ENCODE measurements around the gene TOR1A.
"Not testable (repeated sequence)": the region's sequence is repeated elsewhere in the genome, so short reads cannot be mapped to it uniquely, and the experiment has no call there.

The TOR1A gene

GRCh38 chr9:129809346-129809745, 14.6 kb downstream of the TOR1A start:
- Histone ChIP-seq H3K9me3 (ENCODE audit: insufficient read depth, low read length) (no peaks in the 10 kb centered on the region), H3K4me1 (ENCODE audit: insufficient read depth, insufficient read length) (peaks cover 5% of the 10 kb centered on the region), H3K36me3 (ENCODE audit: insufficient read depth, insufficient read length, low read length) (peaks cover 92% of the 10 kb centered on the region), H3K4me3 (ENCODE audit: insufficient read length, low read depth) (no peak overlapping the region), H3K27me3 (ENCODE audit: insufficient read depth, insufficient read length) (no peaks in the 10 kb centered on the region), H3K9ac (ENCODE audit: insufficient read length, low read depth) (no peak overlapping the region)
- DNase-seq (ENCODE audit: low read depth, low spot score), result no peak
- TF ChIP-seq ZNF274 (IDR thresholded peaks at IDR 0.05; ENCODE audit: low read depth, low read length), result no peak
- TF ChIP-seq YY1 (IDR thresholded peaks at IDR 0.05; ENCODE audit: insufficient read depth, insufficient read length), result no peak
- no peak for TF ChIP-seq SUZ12 (IDR thresholded peaks at IDR 0.05; ENCODE audit: extremely low read depth, insufficient read depth, insufficient read length)

- no peak for DNase-seq (ENCODE audit: low read depth, low spot score)
- Histone ChIP-seq H3K27me3 (ENCODE audit: insufficient read depth, insufficient read length) (no peaks in the 10 kb centered on the region), H3K9me3 (ENCODE audit: insufficient read depth, low read length) (no peaks in the 10 kb centered on the region), H3K4me3 (ENCODE audit: insufficient read length, low read depth) (no peak overlapping the region), H3K36me3 (ENCODE audit: insufficient read depth, insufficient read length, low read length) (peaks cover 63% of the 10 kb centered on the region), H3K4me1 (ENCODE audit: insufficient read depth, insufficient read length) (peaks cover 6% of the 10 kb centered on the region), H3K9ac (ENCODE audit: insufficient read length, low read depth) (no peak overlapping the region)
- no peak for TF ChIP-seq YY1 (IDR thresholded peaks at IDR 0.05; ENCODE audit: insufficient read depth, insufficient read length)
- TF ChIP-seq SUZ12 (IDR thresholded peaks at IDR 0.05; ENCODE audit: extremely low read depth, insufficient read depth, insufficient read length), result no peak
- no peak for TF ChIP-seq ZNF274 (IDR thresholded peaks at IDR 0.05; ENCODE audit: low read depth, low read length)
Measured at GRCh38 chr9:129806061-129806460, 17.9 kb downstream of the TOR1A start.

GRCh38 chr9:129803676-129804060, 20.3 kb downstream of the TOR1A start:
- Histone ChIP-seq H3K4me3 (ENCODE audit: insufficient read length, low read depth) (peak overlapping the region; percentile 91), H3K9ac (ENCODE audit: insufficient read length, low read depth) (peak overlapping the region; percentile 90), H3K27me3 (ENCODE audit: insufficient read depth, insufficient read length) (no peaks in the 10 kb centered on the region), H3K36me3 (ENCODE audit: insufficient read depth, insufficient read length, low read length) (peaks cover 39% of the 10 kb centered on the region), H3K4me1 (ENCODE audit: insufficient read depth, insufficient read length) (peaks cover 6% of the 10 kb centered on the region), H3K9me3 (ENCODE audit: insufficient read depth, low read length) (no peaks in the 10 kb centered on the region)
- DNase-seq (ENCODE audit: low read depth, low spot score), result no peak
- TF ChIP-seq ZNF274 (IDR thresholded peaks at IDR 0.05; ENCODE audit: low read depth, low read length) (no peak), YY1 (IDR thresholded peaks at IDR 0.05; ENCODE audit: insufficient read depth, insufficient read length) (no peak), SUZ12 (IDR thresholded peaks at IDR 0.05; ENCODE audit: extremely low read depth, insufficient read depth, insufficient read length) (no peak)

GRCh38 chr9:129802833-129803675, 20.9 kb downstream of the TOR1A start, which contains the start of gene TOR1B:
Gene TOR1B (plus strand): TSS chr9:129803184. CDS start chr9:129803213, 29 bp downstream.
- Histone ChIP-seq H3K9ac (ENCODE audit: insufficient read length, low read depth) (peak within 1 kb of the TSS; percentile 90), H3K27me3 (ENCODE audit: insufficient read depth, insufficient read length) (no peaks in the 10 kb centered on the region), H3K9me3 (ENCODE audit: insufficient read depth, low read length) (no peaks in the 10 kb centered on the region), H3K4me3 (ENCODE audit: insufficient read length, low read depth) (peak within 1 kb of the TSS; percentile 91), H3K4me1 (ENCODE audit: insufficient read depth, insufficient read length) (peaks cover 6% of the 10 kb centered on the region), H3K36me3 (ENCODE audit: insufficient read depth, insufficient read length, low read length) (peaks cover 35% of the 10 kb centered on the region)
- TF ChIP-seq SUZ12 (IDR thresholded peaks at IDR 0.05; ENCODE audit: extremely low read depth, insufficient read depth, insufficient read length) (no peak), YY1 (IDR thresholded peaks at IDR 0.05; ENCODE audit: insufficient read depth, insufficient read length) (peak; percentile 94), ZNF274 (IDR thresholded peaks at IDR 0.05; ENCODE audit: low read depth, low read length) (no peak)
- peak; percentile 95 for DNase-seq (ENCODE audit: low read depth, low spot score)

- TF ChIP-seq YY1 (IDR thresholded peaks at IDR 0.05; ENCODE audit: insufficient read depth, insufficient read length) (no peak), ZNF274 (IDR thresholded peaks at IDR 0.05; ENCODE audit: low read depth, low read length) (no peak), SUZ12 (IDR thresholded peaks at IDR 0.05; ENCODE audit: extremely low read depth, insufficient read depth, insufficient read length) (no peak)
- H3K36me3 ChIP-seq (ENCODE audit: insufficient read depth, insufficient read length, low read length), result peaks cover 21% of the 10 kb centered on the region
Measured at GRCh38 chr9:129801504-129801903, 22.4 kb downstream of the TOR1A start.

GRCh38 chr9:129798973-129799372, 25.0 kb downstream of the TOR1A start:
- no peak for TF ChIP-seq YY1 (IDR thresholded peaks at IDR 0.05; ENCODE audit: insufficient read depth, insufficient read length)
- no peak for TF ChIP-seq ZNF274 (IDR thresholded peaks at IDR 0.05; ENCODE audit: low read depth, low read length)
- TF ChIP-seq SUZ12 (IDR thresholded peaks at IDR 0.05; ENCODE audit: extremely low read depth, insufficient read depth, insufficient read length), result no peak
- H3K4me3 ChIP-seq (ENCODE audit: insufficient read length, low read depth), result no peak overlapping the region
- H3K27me3 ChIP-seq (ENCODE audit: insufficient read depth, insufficient read length), result no peaks in the 10 kb centered on the region

More at GRCh38 chr9:129801504-129801903, 22.4 kb downstream of the TOR1A start:
- H3K4me3 ChIP-seq (ENCODE audit: insufficient read length, low read depth), result no peak overlapping the region
- H3K27me3 ChIP-seq (ENCODE audit: insufficient read depth, insufficient read length), result no peaks in the 10 kb centered on the region
- no peaks in the 10 kb centered on the region for H3K9me3 ChIP-seq (ENCODE audit: insufficient read depth, low read length)
- DNase-seq (ENCODE audit: low read depth, low spot score), result no peak
- no peak overlapping the region for H3K9ac ChIP-seq (ENCODE audit: insufficient read length, low read depth)
- H3K4me1 ChIP-seq (ENCODE audit: insufficient read depth, insufficient read length), result peaks cover 6% of the 10 kb centered on the region

GRCh38 chr9:129796029-129796428, 27.9 kb downstream of the TOR1A start:
- H3K4me1 ChIP-seq (ENCODE audit: insufficient read depth, insufficient read length); H3K27me3 ChIP-seq (ENCODE audit: insufficient read depth, insufficient read length); DNase-seq (ENCODE audit: low read depth, low spot score); H3K9ac ChIP-seq (ENCODE audit: insufficient read length, low read depth); H3K9me3 ChIP-seq (ENCODE audit: insufficient read depth, low read length); H3K4me3 ChIP-seq (ENCODE audit: insufficient read length, low read depth); H3K36me3 ChIP-seq (ENCODE audit: insufficient read depth, insufficient read length, low read length): not testable (repeated sequence)

More at GRCh38 chr9:129798973-129799372, 25.0 kb downstream of the TOR1A start:
- no peak overlapping the region for H3K9ac ChIP-seq (ENCODE audit: insufficient read length, low read depth)
- H3K4me1 ChIP-seq (ENCODE audit: insufficient read depth, insufficient read length), result peaks cover 4% of the 10 kb centered on the region
- H3K36me3 ChIP-seq (ENCODE audit: insufficient read depth, insufficient read length, low read length), result no peaks in the 10 kb centered on the region
- DNase-seq (ENCODE audit: low read depth, low spot score), result no peak
- no peaks in the 10 kb centered on the region for H3K9me3 ChIP-seq (ENCODE audit: insufficient read depth, low read length)

All from NT2/D1 (cell line).